Parathyroid adenoma (tissue), 2 donors: ENCODE measurements around the gene KIF26B.

Experiments
- H2AFZ ChIP-seq: fragments of 300-600 bp; sonication (generic); one replicate; pipeline ENCODE4 v1.7.0; 2017; ENCODE audit warnings: antibody characterized with exemption, mild to moderate bottlenecking
- H3K27ac ChIP-seq: fragments of 300-600 bp; sonication (generic); one replicate; pipeline ENCODE4 v1.7.0; 2017
- H3K27me3 ChIP-seq: fragments of 300-600 bp; sonication (generic); one replicate; pipeline ENCODE4 v1.7.0; 2017; ENCODE audit warnings: low read length; ENCODE audit not compliant: control insufficient read depth, insufficient read depth
- H3K36me3 ChIP-seq: fragments of 300-600 bp; sonication (generic); one replicate; pipeline ENCODE4 v1.7.0; 2017; ENCODE audit warnings: low read length; ENCODE audit not compliant: control insufficient read depth, insufficient read depth
- H3K4me1 ChIP-seq: fragments of 300-600 bp; sonication (generic); one replicate; pipeline ENCODE4 v1.7.0; 2017; ENCODE audit warnings: control low read depth
- H3K4me2 ChIP-seq: fragments of 300-600 bp; sonication (generic); one replicate; pipeline ENCODE4 v1.7.0; 2017; ENCODE audit warnings: low read length
- H3K4me3 ChIP-seq: fragments of 300-600 bp; sonication (generic); one replicate; pipeline ENCODE4 v1.7.0; 2017; ENCODE audit warnings: low read depth, low read length
- H3K79me2 ChIP-seq: fragments of 300-600 bp; sonication (generic); one replicate; pipeline ENCODE4 v1.7.0; 2017; ENCODE audit warnings: control low read depth
- H3K9ac ChIP-seq: fragments of 300-600 bp; sonication (generic); one replicate; pipeline ENCODE4 v1.7.0; 2017; ENCODE audit warnings: mild to moderate bottlenecking
- H3K9me3 ChIP-seq: fragments of 300-600 bp; sonication (generic); one replicate; pipeline ENCODE4 v1.7.0; 2017; ENCODE audit warnings: low read length; ENCODE audit not compliant: control insufficient read depth
- TF ChIP-seq, protein P1 (sequence below): fragments of 300-600 bp; sonication (generic); IDR thresholded peaks from one replicate; pipeline ENCODE4 v1.7.0; 2017; ENCODE audit warnings: antibody characterized with exemption, mild to moderate bottlenecking
- donor health status: primary hyperparathyroidism.

Gene KIF26B

GRCh38 chr1:245154429-245155271 is at the start of gene KIF26B:
Gene KIF26B, plus strand, starts transcription at chr1:245154985. Its CDS starts 440 bp downstream, at chr1:245155425.
- TF ChIP-seq, protein P1, sequence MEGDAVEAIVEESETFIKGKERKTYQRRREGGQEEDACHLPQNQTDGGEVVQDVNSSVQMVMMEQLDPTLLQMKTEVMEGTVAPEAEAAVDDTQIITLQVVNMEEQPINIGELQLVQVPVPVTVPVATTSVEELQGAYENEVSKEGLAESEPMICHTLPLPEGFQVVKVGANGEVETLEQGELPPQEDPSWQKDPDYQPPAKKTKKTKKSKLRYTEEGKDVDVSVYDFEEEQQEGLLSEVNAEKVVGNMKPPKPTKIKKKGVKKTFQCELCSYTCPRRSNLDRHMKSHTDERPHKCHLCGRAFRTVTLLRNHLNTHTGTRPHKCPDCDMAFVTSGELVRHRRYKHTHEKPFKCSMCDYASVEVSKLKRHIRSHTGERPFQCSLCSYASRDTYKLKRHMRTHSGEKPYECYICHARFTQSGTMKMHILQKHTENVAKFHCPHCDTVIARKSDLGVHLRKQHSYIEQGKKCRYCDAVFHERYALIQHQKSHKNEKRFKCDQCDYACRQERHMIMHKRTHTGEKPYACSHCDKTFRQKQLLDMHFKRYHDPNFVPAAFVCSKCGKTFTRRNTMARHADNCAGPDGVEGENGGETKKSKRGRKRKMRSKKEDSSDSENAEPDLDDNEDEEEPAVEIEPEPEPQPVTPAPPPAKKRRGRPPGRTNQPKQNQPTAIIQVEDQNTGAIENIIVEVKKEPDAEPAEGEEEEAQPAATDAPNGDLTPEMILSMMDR, result no peak
- H3K79me2 ChIP-seq, result no peaks in the 10 kb centered on the region
- H3K27me3 ChIP-seq, result no peaks in the 10 kb centered on the region
- peak within 1 kb of the TSS; percentile 73 for H2AFZ ChIP-seq
- peak within 1 kb of the TSS; percentile 100 for H3K4me2 ChIP-seq
- H3K27ac ChIP-seq, result no peak within 1 kb of the TSS
- peak within 1 kb of the TSS; percentile 62 for H3K4me3 ChIP-seq
- no peaks in the 10 kb centered on the region for H3K4me1 ChIP-seq
- H3K36me3 ChIP-seq, result no peaks in the 10 kb centered on the region
- no peaks in the 10 kb centered on the region for H3K9me3 ChIP-seq
- no peak within 1 kb of the TSS for H3K9ac ChIP-seq

GRCh38 chr1:245105042-245105441 is 49.7 kb upstream of the KIF26B start:
- no peak overlapping the region for H3K27ac ChIP-seq
- no peaks in the 10 kb centered on the region for H3K4me1 ChIP-seq
- no peak overlapping the region for H3K4me3 ChIP-seq
- no peak overlapping the region for H3K9ac ChIP-seq
- H3K9me3 ChIP-seq, result no peaks in the 10 kb centered on the region
- TF ChIP-seq, protein P1, result no peak
- no peaks in the 10 kb centered on the region for H3K27me3 ChIP-seq
- H3K4me2 ChIP-seq, result no peak overlapping the region
- H3K36me3 ChIP-seq, result no peaks in the 10 kb centered on the region
- H3K79me2 ChIP-seq, result no peaks in the 10 kb centered on the region
- H2AFZ ChIP-seq, result no peak overlapping the region

GRCh38 chr1:245105815-245106410 is 48.9 kb upstream of the KIF26B start:
- H3K36me3 ChIP-seq, result no peaks in the 10 kb centered on the region
- H3K9me3 ChIP-seq, result no peaks in the 10 kb centered on the region
- H3K4me2 ChIP-seq, result no peak overlapping the region
- H3K4me1 ChIP-seq, result no peaks in the 10 kb centered on the region
- H3K9ac ChIP-seq, result no peak overlapping the region
- TF ChIP-seq, protein P1, result no peak
- no peak overlapping the region for H2AFZ ChIP-seq
- H3K4me3 ChIP-seq, result no peak overlapping the region
- H3K27me3 ChIP-seq, result no peaks in the 10 kb centered on the region
- H3K27ac ChIP-seq, result no peak overlapping the region
- no peaks in the 10 kb centered on the region for H3K79me2 ChIP-seq

- H2AFZ ChIP-seq, result no peak overlapping the region
- no peak overlapping the region for H3K4me2 ChIP-seq
- no peak overlapping the region for H3K9ac ChIP-seq
- no peaks in the 10 kb centered on the region for H3K79me2 ChIP-seq
- no peak overlapping the region for H3K27ac ChIP-seq
- H3K4me1 ChIP-seq, result no peaks in the 10 kb centered on the region
- no peaks in the 10 kb centered on the region for H3K9me3 ChIP-seq
- TF ChIP-seq, protein P1, result no peak
- H3K4me3 ChIP-seq, result no peak overlapping the region
- no peaks in the 10 kb centered on the region for H3K36me3 ChIP-seq
- H3K27me3 ChIP-seq, result no peaks in the 10 kb centered on the region
These were observed 47.0 kb upstream of the KIF26B start for GRCh38 chr1:245107776-245108114.
